Endodermal cell (in vitro differentiated cells): ENCODE measurements around the gene C5orf34. TPM values are rescaled to one million over a fixed set of nuclear protein-coding genes. Genes with fewer than 3 reads are reported as not detected.

Source experiments
- DNase-seq: peaks from one replicate; pipeline ENCODE4 v3.0.0-alpha.2; 2017
- H3K27ac ChIP-seq: 2 replicates; pipeline ENCODE4 v1.5.1; 2013; ENCODE audit warnings: mild to moderate bottlenecking, low read depth, low read length, moderate library complexity
- H3K27me3 ChIP-seq: 2 replicates; pipeline ENCODE4 v1.6.1; 2013; ENCODE audit warnings: mild to moderate bottlenecking, low read length, moderate library complexity; ENCODE audit not compliant: insufficient read depth, control insufficient read depth, poor library complexity, severe bottlenecking
- H3K36me3 ChIP-seq: 2 replicates; pipeline ENCODE4 v1.7.0; 2013; ENCODE audit warnings: mild to moderate bottlenecking, low read length, moderate library complexity; ENCODE audit not compliant: control insufficient read depth, insufficient read depth
- H3K4me1 ChIP-seq: one replicate; pipeline ENCODE4 v1.7.0; 2013; ENCODE audit warnings: low read length; ENCODE audit not compliant: control insufficient read depth, insufficient read depth
- H3K4me3 ChIP-seq: 2 replicates; pipeline ENCODE4 v1.5.1; 2013; ENCODE audit warnings: mild to moderate bottlenecking, low read length, moderate library complexity
- H3K9ac ChIP-seq: 2 replicates; pipeline ENCODE4 v1.6.1; 2013; ENCODE audit warnings: mild to moderate bottlenecking, low read length, moderate library complexity; ENCODE audit not compliant: poor library complexity, severe bottlenecking; ENCODE audit errors: extremely low read depth
- H3K9me3 ChIP-seq: 2 replicates; pipeline ENCODE4 v1.6.1; 2013; ENCODE audit warnings: mild to moderate bottlenecking, low read length, moderate library complexity; ENCODE audit not compliant: control insufficient read depth
- H3K27ac Mint-ChIP-seq: 2 replicates; pipeline ENCODE4 v1.8.0; 2020; ENCODE audit warnings: mixed read lengths
- H3K27me3 Mint-ChIP-seq: 2 replicates; pipeline ENCODE4 v1.8.0; 2021; ENCODE audit warnings: mild to moderate bottlenecking, mixed read lengths; ENCODE audit not compliant: insufficient read depth
- H3K36me3 Mint-ChIP-seq: 2 replicates; pipeline ENCODE4 v1.8.0; 2020; ENCODE audit warnings: low read depth, mixed read lengths
- H3K4me1 Mint-ChIP-seq: 2 replicates; pipeline ENCODE4 v1.8.0; 2020; ENCODE audit warnings: mixed read lengths
- H3K4me3 Mint-ChIP-seq: 2 replicates; pipeline ENCODE4 v1.8.0; 2020; ENCODE audit warnings: mild to moderate bottlenecking, moderate library complexity, mixed read lengths
- H3K9me3 Mint-ChIP-seq: 2 replicates; pipeline ENCODE4 v1.8.0; 2020; ENCODE audit warnings: mild to moderate bottlenecking, mixed read lengths
- CTCF ChIP-seq: fragments of 200-600 bp; sonication (generic); conservative IDR thresholded peaks from 2 replicates; pipeline ENCODE4 v1.5.0; 2021; ENCODE audit warnings: antibody characterized with exemption, mild to moderate bottlenecking
- WGBS, 2 experiments: methylation state at CpG; one replicate each; pipeline versions ENCODE4 v1.1.5 to v1.1.7; 2013; ENCODE audit warnings: missing lambda C conversion rate in 2 of 2, mixed read lengths in 1 of 2; ENCODE audit not compliant: insufficient coverage in 1 of 2, insufficient read length in 1 of 2; 5-methylcytosine and 5-hydroxymethylcytosine counted together
- long read RNA-seq, 4 experiments: library from polyadenylated mRNA in 2 of 4; library from RNA in 1 of 4; library from capped mRNA in 1 of 4; stranded (forward) in 3 of 4; unstranded in 1 of 4; transcript quantifications; one replicate each; pipeline ENCODE4 v2.0.0, GENCODE V29; 2020 to 2021; ENCODE audit warnings: inconsistent platforms in 1 of 4
- polyA plus RNA-seq, 2 experiments: library from polyadenylated mRNA; stranded (reverse); fragments of 50-300 nt; gene quantifications; one replicate each; pipeline ENCODE4 v1.2.3, GENCODE V29; 2013
- total RNA-seq, 2 donors: library from RNA; stranded (reverse); fragmentation: NEBNext Ultra II Directional in 1 of 2; extraction: Animal tissue kit (Norgen Biotek cat#: 25700) in 1 of 2; gene quantifications; 2 replicates in 1 of 2; 3 replicates in 1 of 2; pipeline ENCODE4 v1.2.1, GENCODE V29; 2021

C5orf34 gene
- 10 to 100 TPM in 1 of 2 donors, 1 to 10 TPM in 1; 7.4 to 13.0 TPM for total RNA-seq
- polyA plus RNA-seq (2013, experiment 1 of 2) = 11.3 TPM
- 11.0 TPM for polyA plus RNA-seq (2013, experiment 2 of 2)
- long read RNA-seq, experiment 1, partial matches to known transcripts = 3 of 5 reads
- long read RNA-seq, experiment 1, other reads (novel, unspliced or antisense) = 0 of 5 reads
- long read RNA-seq, experiment 2, transcript C5orf34-201 (13 exons, 2,507 nt) = major isoform, 12 of 16 reads
- long read RNA-seq, experiment 2, partial matches to known transcripts = 3 of 16 reads
- long read RNA-seq, experiment 2, other reads (novel, unspliced or antisense) = 1 of 16 reads
- long read RNA-seq, experiment 3, transcript C5orf34-201 (13 exons, 2,507 nt) = major isoform, 19 of 39 reads
- long read RNA-seq, experiment 3, partial matches to known transcripts = 5 of 39 reads
- long read RNA-seq, experiment 3, other reads (novel, unspliced or antisense) = 15 of 39 reads
- long read RNA-seq, experiment 4, transcript C5orf34-201 (13 exons, 2,507 nt) = major isoform, 5 of 10 reads
- long read RNA-seq, experiment 4, partial matches to known transcripts = 1 of 10 reads
- long read RNA-seq, experiment 4, other reads (novel, unspliced or antisense) = 4 of 10 reads

- H3K27me3 Mint-ChIP-seq = peaks cover 2% of the 10 kb centered on the region
- peaks cover 18% of the 10 kb centered on the region for H3K9me3 Mint-ChIP-seq
- no peak for TF ChIP-seq CTCF
- Histone ChIP-seq H3K27ac (peak within 1 kb of the TSS; percentile 82), H3K27me3 (no peaks in the 10 kb centered on the region), H3K4me1 (no peaks in the 10 kb centered on the region), H3K4me3 (peak within 1 kb of the TSS; percentile 94), H3K9ac (peak within 1 kb of the TSS; percentile 95), H3K36me3 (no peaks in the 10 kb centered on the region), H3K9me3 (peaks cover 12% of the 10 kb centered on the region)
- WGBS, 2 experiments = 1% methylated on average over 19 to 35 of the region's 35 CpGs
- H3K27ac Mint-ChIP-seq = peak within 1 kb of the TSS; percentile 94
- peaks cover 21% of the 10 kb centered on the region for H3K36me3 Mint-ChIP-seq
- H3K4me3 Mint-ChIP-seq = peak within 1 kb of the TSS; percentile 85
- H3K4me1 Mint-ChIP-seq = peaks cover 18% of the 10 kb centered on the region
- peak; percentile 98 for DNase-seq
These were observed at the start of gene C5orf34 for GRCh38 chr5:43514816-43515677. Gene C5orf34 (minus strand): TSS chr5:43515148. CDS start chr5:43509339, 5,809 bp downstream.

- no peaks in the 10 kb centered on the region for H3K27me3 ChIP-seq
- no peak overlapping the region for H3K4me3 ChIP-seq
- Mint-ChIP-seq H3K27me3 (no peaks in the 10 kb centered on the region), H3K9me3 (no peaks in the 10 kb centered on the region), H3K4me1 (peaks cover 13% of the 10 kb centered on the region), H3K4me3 (no peak overlapping the region), H3K27ac (no peak overlapping the region), H3K36me3 (no peaks in the 10 kb centered on the region)
- TF ChIP-seq CTCF = no peak
- H3K4me1 ChIP-seq = no peaks in the 10 kb centered on the region
- no peak overlapping the region for H3K27ac ChIP-seq
- no peaks in the 10 kb centered on the region for H3K9me3 ChIP-seq
- 66 to 80% methylated on average over 1 to 5 of the region's 5 CpGs for WGBS, 2 experiments
- no peak overlapping the region for H3K9ac ChIP-seq
- H3K36me3 ChIP-seq = no peaks in the 10 kb centered on the region
- peak; percentile 44 for DNase-seq
These were observed 49.4 kb upstream of the C5orf34 start for GRCh38 chr5:43564289-43564850.

GRCh38 chr5:43563321-43563720 is 48.4 kb upstream of the C5orf34 start:
- Mint-ChIP-seq H3K36me3 (no peaks in the 10 kb centered on the region), H3K4me1 (peaks cover 9% of the 10 kb centered on the region), H3K9me3 (no peaks in the 10 kb centered on the region), H3K27me3 (no peaks in the 10 kb centered on the region), H3K4me3 (no peak overlapping the region), H3K27ac (no peak overlapping the region)
- Histone ChIP-seq H3K9ac (no peak overlapping the region), H3K27ac (no peak overlapping the region), H3K36me3 (no peaks in the 10 kb centered on the region), H3K27me3 (no peaks in the 10 kb centered on the region), H3K9me3 (no peaks in the 10 kb centered on the region), H3K4me3 (no peak overlapping the region), H3K4me1 (no peaks in the 10 kb centered on the region)
- WGBS, 2 experiments = 89% methylated on average over 3 of the region's 3 CpGs
- no peak for DNase-seq
- TF ChIP-seq CTCF = no peak
